DMS 273 (cell line): ENCODE results near the gene ADAM22.
A peak's percentile ranks its signal among the peaks of the same experiment; 100 is the strongest.

Source experiments
- DNase-seq: peaks from one replicate; lab custom pipeline; 2025; ENCODE audit not compliant: unreplicated experiment; lab: John Stamatoyannopoulos, UW

Gene ADAM22

DNA sequence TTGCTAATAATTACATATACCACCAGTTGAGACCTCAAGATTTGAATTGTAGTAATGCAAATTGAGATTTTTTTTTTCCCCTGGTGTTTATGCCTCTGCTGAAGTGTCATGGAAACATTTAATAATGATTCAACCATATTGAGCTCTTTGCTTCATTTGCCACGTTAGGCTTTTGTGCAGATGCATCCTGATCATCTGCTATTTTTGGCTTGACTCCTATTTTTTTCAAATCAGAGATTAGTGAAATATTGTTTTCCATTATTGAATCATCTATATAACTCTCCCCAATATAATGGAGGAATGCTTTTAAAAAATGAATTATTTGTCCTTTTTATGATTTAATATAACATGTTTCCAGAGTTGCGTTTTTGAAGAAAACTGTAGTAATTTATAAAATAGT, 170.7 kb downstream of the ADAM22 start:
- peak; percentile 26 for DNase-seq

DNA sequence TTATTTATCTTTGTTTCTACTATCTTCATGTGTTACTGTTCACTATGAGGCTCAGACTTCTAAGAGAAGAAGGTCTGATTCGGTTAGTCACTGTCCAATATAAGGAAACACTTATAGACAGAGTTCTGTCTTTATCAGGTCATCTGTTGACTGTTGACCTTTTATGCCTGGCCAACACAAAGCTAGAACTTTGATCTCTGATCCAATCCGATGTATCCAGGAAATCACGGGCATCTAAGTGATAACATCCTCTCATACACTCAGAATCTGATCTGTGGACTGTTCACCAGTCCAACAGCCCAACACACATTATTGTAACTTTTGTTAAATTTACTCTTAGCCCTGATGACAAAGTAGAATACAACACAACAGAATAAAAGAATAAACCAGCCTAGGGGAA, 171.2 kb downstream of the ADAM22 start:
- DNase-seq = no peak

DNA sequence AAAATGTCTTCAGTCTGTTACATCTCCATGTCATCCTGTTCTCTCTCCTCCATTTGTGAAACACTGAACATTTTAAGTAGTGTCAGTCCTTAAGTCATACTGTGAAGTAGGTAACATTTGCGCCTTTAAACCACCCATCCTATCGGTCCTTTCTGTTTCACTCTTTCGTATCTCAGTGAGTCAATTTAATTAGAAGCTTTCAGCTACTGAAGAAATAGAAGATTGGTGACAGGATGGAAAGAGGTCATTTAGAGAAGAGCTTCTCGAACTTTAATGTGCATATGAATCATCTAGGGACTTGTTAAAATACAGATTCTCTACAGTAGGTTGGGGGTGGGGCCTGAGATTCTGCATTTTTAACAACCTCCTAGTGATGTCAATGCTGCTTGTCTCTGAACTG, 172.4 kb downstream of the ADAM22 start:
- no peak for DNase-seq

DNA sequence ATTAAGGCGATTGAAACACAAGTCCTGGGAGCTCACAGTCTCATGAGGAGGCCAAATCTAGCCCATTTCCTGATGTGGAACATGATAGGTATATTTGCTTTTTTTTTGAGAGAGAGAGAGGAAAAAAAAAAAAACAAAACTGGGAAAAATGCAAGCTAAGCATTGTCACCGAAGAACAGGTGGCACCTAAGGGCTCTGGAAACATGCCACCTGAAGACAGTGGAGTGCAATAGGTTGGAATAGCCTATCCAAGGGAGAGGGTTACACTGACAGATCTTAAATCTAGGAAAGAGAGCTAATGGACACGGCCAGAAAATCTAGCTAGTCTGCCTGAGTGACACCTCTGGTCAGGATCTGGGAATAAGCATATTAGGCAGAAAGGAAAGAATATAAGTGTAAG, 175.6 kb downstream of the ADAM22 start:
- DNase-seq = peak; percentile 46

DNA sequence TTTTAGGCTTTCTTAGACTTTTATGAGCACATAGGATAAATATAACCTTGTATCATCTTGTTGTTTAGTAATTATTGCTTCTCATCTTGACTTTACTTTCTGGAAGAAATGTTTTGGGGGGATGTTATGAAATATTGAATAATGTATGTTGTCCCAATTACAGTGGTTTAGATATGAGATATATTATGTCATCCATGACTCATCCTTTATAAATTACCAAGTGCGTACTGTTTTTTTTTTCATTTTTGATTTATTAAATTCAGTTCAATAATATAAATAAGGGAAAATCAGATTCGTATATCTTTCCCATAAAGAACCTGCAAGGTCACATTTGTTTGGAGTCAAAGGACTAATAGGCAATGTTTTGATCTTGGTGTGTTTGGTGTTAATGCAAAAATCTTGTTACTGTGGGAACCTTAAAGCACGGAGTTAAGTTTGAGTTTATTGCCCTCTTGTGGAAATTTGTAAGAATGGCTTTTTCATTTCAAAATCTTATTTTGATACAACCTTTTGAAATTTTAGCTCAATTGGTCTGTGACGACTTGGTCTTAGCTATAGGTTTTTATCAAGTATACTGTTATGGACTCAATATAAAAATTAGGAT, 177.2 kb downstream of the ADAM22 start:
- DNase-seq = peak; percentile 76

DNA sequence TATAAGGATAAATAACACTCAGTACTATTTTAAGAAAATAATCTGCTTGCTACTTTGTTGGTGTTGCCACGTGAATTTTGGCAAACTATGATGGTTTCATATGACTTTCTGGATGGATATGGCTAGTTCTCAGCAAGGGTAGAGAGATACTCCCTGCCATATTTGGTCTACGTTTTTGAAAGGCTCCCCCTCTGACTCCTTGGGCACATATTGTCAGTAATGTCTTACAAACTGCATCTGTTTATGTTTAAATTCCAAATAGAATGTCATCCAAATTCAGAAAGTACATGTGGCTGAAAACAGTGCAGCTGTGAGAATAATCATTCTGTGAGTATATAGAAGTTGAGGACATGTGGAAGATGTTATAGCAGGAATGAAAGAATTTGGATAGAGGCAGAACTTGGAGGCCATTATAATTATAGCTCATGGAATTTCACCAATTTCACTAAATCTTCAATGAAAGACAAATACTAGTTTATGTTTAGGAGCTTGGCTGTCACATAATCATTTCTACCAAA, 178.0 kb downstream of the ADAM22 start:
- DNase-seq = no peak

DNA sequence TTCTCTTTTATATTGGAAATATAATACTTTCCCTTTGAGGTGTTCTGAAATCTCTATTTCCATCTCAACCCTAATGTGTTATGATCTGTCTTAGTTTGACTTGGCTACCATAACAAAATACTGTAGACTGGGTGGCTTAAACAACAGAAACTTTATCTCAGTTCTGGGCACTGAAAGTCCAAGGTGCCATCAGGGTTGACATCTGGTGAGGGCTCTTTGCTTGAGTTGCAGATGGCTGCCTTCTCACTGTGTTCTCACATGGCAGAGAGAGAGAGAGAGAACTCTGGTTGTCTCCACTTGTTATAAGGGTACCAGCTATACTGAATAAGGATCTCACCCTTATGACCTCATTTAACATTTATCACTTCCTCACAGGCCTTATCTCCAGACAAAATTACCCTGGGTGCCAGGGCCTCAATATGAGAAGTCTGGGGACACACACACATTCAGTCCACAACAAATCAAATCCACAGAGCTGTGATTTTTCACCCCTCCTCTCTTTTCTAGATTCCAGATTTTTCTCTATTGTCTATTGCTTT, 181.3 kb downstream of the ADAM22 start:
- DNase-seq = peak; percentile 82

DNA sequence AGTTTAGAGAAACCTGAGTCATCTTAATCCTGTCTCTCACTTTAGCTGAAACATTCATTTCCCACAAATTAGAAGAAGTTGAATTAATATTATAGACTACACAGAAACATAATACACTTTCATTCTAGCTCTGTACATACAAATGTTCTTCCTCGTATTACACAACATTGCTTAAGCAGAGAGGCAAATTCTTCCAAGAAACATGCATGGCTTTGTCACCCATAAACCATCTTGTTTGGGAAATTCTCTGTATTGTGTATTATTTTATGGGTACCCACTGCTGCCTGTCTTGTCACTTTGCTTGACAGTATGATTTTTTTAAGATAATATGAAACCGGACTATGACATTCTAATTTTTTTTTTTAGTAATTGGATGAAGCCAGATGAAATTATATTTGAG, 181.8 kb downstream of the ADAM22 start:
- no peak for DNase-seq

DNA sequence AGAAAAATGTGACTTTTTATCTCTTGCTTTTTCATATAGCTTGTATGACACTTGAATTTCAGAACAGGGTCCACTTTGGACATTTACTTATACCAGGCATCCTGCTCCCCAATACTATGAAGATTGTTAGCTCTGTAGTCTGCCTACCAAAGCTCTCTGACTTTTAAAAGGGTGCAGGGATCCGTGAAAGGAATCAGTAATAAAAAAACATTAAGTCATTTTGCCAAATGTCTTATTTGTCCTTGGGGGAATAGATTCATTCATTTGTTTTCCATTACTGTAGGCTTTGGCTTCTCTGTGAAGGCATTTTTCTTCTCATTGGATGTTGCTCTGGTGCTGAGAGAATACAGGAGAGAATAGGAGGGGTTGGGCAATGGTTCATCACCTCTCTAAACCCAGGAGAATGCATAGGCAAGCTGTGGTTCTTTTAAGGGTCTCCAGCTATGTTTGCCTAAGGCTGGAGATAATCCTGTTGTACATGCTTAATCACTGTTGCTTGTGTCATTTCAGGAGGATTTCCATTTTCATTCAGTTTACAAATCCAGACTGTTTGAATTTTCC, 182.3 kb downstream of the ADAM22 start:
- DNase-seq = no peak

DNA sequence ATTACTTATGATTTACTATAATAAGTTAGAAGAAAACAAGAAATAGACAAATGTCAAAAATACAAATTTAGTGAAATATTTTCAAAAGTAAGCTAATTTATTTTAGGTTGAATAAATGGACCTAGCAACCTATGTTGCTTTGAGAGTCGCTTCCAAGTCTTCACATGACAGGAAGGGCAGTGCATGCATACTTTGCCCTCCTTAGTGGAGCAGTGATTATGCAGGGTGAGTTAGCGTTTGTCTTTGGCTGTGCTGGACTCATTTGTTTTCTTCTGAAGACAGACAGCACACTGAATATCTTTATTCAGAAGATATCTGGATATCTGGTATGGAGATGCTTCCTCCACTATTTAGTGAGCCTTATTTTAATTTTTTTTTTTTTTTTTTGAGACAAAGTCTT, 183.3 kb downstream of the ADAM22 start:
- DNase-seq = no peak

DNA sequence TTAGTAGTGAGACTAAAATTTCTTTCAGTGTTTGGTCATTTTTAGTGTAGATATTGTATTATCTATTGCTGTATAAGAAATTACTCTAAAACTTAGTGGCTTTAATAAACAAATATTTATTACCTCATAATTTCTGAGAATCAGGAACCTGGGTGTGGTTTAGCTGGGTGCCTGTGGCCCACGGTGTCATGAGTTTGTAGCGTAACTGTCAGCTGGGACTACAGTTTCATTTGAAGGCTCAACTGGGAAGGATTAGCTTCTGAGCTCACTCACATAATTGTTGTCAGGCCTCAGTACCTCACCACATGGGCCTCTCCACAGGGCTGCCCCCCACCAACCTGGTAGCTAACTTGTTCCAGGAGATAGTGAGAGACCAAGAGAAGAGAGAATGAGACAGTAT, 187.3 kb downstream of the ADAM22 start:
- no peak for DNase-seq

DNA sequence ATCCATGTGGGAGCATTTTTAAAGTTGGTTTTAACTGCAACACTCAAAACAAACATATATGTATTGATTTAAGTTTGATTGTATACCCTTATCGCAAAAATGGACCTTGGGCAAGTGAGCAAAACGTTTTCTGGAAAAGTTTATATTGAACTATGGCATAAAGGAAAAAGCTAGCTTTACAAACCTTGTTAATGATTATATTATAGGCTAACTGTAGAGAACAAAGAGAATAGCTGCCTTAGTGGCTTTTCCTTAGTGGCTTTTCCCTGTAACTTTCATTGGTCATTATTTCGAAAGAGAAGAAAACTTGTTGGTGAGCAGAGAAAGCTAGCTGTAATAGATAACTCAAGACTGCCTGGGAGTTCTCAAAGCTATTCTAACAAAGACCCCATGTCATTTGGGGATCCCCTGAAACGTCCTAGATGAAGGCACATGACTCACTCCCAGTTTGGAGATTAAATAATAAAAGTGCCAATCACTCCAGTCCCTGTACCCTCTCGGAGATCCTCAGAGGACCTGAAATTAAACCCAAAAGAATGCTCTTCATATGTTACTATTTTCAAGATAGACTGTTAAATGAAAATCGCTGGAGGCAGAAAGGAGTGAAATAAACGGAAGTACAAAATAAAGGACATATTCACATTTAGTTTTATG, 193.7 kb downstream of the ADAM22 start:
- no peak for DNase-seq

DNA sequence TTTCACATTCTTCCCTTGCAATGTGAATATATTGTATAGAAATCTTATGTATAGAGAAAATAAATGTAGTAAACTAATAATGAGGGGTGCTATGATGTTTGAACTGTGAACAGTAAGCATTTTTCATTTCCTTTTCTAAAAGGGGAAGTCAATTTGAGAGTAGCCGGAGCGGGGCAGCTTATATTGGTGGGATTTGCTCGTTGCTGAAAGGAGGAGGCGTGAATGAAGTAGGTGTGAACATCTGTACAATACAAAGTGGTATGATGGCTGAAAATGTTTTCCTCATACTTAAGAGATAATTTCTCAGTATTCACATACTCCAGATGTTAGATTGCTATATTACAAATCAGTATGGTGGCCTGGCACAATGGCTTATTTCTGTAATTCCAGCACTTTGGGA, 198.7 kb downstream of the ADAM22 start:
- DNase-seq = no peak

DNA sequence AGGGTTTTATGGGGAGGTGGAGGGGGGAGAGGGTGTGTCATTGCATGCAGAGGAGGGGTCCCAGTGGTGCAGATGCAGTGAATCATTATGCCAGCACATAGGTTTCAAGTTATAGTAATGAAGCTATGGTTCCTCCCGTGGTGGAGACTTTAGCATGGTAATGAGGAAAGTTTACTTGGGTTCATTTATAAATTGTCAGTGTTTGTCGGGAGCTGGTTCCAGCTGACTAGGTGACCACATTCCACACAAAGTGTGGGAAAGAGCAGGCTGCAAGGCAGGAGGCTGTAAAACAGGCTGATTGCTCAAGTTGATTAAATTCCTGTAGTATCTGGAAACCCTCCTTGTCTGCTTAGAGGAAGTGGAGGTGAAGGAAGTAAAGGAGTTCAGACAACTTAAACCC, 206.9 kb downstream of the ADAM22 start:
- DNase-seq = no peak

DNA sequence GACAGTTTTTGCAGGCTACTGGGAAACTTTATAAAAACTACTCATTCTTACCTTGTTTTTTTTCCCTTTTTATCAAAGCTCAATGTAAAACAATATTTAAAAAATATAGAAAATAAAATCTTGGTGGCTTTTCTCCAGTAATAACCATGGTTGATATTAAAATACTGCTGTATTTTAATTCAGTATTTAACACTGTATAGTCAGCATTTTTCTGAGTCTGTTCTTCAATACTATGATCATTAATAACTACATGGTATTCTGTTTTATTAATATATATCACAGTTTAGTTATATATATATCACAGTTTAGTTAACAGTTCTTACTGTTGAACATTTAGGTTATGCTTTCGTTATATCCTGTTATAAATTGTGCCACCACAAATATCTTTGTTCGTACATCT, 207.4 kb downstream of the ADAM22 start:
- DNase-seq = no peak

DNA sequence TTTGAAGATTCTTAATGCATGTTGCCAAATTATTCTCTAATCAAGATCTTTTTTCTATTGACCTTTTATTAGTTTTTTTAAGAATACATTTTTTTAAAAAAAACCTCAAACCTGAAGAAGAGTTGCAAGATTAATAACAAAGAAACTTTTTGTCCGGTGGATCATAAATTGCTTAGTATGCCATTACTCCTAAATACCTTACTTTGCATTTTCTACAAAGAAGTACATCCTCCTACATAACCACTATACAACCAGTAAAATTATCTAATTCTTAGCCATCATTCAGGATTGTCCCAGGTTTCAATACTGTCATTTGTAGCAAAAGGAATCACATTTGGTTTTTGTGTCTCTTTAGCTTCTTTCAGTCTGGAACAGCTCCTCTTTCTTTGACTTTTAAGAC, 207.9 kb downstream of the ADAM22 start:
- DNase-seq = no peak

DNA sequence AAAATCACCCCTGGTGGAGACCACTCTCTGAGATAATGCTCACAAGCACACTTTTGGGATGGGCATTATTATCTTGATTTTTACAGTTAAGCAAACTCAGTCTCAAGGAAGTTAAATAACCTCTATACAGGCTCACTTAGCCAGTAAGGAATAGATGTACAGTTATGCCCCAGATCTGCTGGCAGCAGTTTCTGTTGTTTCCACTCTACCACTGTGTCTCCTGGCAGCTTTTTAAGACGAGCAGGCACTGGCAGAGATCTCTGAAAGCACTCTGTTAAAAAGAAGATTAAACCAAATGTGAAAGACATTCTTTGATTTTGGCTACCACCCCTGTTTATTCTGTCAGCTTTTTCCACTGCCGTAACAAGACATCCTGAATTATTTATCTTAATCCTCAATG, 212.6 kb downstream of the ADAM22 start:
- no peak for DNase-seq

DNA sequence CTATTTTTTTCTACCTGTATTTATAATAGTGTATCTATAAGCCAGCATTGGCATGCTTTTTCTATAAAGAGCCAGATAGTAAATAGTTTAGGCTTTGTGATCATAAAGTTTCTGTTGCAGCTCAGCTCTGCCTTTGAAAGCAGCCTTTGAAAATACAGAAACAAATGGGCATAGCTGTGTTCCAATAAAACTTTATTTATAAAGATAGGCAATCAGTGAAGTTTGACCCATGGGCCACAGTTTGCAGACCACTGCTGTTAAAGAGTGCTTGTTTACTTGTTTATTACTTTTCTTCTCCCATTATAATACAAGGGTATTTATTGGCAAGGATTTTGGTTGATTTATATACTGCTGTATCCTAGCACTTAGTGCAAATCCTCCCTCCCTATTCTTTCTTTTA, 213.3 kb downstream of the ADAM22 start:
- DNase-seq = no peak

DNA sequence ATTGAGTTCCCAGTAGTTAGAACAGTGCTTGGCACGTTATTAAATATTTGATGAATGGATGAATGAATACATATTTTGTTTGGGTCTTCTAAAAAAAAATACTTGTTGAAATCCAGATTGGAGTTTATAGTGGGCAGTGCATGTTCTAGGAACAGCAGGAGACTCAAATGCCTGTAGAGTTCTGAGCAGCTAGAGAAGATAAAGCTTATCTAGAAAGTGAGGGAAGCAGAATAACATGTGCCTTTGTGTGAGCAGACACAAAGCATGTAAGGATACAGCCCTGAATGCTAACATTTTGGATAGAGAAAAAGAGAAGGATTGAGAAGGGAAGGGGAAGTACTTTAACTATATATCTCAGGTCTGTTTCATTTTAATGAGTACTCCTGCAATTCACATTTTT, 213.9 kb downstream of the ADAM22 start:
- DNase-seq = no peak

DNA sequence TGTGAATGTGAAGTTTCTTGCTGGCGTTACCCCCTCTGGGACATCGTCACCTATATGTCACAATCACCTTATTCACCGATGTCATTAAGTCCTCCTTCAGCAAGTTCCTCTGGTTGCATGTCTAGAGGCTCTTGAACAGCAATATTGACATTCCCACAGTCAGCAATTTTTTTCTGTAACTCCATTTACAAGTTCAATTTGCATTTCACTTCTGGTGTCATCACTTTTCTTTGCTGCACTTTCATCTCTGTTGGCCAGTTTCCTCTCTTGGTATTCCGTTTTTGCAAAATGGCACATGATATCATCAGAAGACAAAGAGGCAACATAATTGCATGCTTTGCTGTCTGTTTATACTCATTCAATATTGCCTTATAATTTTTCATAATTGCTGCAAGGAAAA, 216.0 kb downstream of the ADAM22 start:
- DNase-seq = no peak

DNA sequence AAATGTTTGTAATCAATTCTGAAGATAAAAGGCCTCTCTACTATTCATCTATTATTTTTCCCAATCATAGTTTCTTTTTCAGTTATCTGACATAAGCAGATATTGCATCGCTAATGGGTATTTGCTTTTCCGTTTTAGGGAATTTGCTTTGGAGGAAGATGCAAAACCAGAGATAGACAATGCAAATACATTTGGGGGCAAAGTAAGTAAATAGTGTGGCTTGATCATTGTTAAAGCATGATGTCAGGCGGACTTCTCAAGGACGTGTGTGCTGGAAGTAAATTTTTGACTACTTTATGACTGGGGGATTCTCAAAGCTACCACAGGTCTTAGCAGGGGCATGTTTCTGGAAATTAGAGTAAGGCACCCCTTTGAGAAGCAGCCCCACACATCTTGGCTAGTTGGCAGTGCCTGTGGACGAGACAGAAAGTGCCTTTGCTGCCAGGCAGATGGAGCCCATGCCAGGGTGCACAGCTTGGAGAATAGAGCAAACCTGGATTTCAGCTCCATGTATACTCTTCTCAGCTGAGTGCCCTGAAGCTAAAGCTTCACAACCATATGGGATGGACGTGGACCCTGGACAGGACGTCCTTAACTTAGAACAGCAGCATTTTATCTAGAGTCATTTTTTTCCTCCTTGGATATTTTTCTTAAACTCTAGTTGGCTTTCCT, 217.2 kb downstream of the ADAM22 start:
- DNase-seq = no peak

DNA sequence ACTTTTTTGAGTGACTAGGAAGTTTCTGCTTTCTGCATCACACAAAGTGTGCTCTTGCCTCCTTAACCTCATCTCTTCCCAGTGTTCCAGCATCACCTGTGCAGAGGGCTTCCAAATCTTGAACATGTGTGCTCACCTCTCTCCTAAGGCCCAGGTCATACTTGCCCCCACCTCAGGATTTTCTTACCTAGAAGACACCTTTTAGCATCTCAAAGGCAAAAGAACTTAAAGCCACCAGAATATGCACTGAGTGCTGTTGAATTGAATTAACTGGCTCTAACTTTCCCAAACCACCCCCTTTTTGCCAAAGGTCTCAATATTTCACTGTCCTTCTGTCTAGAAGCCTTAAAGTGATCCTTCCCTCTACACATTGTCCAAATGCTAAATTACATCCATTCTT, 219.3 kb downstream of the ADAM22 start:
- no peak for DNase-seq
